HG03457 (cell line): ENCODE results near the gene TRIM67.
"Not testable (repeated sequence)": the region's sequence is repeated elsewhere in the genome, so short reads cannot be mapped to it uniquely, and the experiment has no call there.

ENCODE experiments used
- ATAC-seq: cut with Tn5 transposase; IDR thresholded peaks from one replicate; pipeline ENCODE4 v1.9.1; 2021; ENCODE audit warnings: moderate number of reproducible peaks; ENCODE audit not compliant: unreplicated experiment

The TRIM67 gene

DNA sequence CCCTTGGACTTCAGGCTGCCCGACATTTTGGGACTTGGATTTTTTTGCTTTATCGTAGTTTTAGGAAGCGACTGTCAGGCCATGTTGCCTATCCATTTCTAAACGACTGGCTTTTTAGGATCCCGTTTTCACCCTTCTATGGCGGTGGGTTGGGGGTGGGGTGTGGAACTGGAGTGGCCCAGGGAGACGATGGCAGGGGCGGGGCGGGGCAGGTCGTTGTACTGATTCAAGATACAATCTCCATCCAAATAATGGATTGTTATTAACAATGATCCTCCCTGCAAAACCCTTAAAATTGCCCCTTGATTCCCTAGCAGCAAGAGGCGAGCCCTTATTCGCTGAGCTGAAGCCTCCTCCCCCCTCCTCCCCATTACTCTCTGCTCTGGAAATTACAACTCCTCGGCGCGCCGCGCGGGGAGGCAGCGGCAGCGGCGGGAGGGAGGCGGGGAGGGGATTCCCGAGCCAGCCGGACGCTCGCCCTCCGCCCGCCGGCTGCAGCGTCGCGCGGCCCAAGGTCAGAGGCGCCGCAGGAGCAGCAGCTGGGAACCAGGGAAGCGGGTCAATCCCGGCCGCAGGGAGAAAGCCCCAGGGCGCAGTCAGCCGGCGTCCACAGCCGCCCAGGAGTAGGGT lies at the start of gene TRIM67:
TRIM67 (plus strand) TSS at position 392 of the 630 bp plus-strand sequence. CDS start 912 bp downstream, outside the sequence.
- ATAC-seq: no peak

DNA sequence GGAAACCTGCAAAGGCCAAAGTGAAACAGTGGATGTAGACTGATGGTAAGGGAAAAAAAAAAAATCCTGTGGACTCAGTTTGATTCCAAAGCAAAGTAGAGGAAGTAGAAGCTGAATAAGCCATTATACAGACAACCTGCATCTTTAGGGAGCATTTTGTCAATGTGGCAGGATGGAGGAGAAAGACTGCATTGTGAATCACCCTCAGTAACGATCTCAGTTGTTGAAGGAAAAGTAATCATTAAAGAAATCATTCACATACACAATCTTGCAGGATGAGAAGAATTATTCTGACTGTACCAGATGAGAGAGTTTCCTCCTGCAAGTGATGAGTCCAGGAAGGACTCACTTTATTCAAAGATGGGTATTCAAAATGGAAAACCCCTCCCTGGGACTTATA lies 45.1 kb upstream of the TRIM67 start:
- no peak for ATAC-seq

DNA sequence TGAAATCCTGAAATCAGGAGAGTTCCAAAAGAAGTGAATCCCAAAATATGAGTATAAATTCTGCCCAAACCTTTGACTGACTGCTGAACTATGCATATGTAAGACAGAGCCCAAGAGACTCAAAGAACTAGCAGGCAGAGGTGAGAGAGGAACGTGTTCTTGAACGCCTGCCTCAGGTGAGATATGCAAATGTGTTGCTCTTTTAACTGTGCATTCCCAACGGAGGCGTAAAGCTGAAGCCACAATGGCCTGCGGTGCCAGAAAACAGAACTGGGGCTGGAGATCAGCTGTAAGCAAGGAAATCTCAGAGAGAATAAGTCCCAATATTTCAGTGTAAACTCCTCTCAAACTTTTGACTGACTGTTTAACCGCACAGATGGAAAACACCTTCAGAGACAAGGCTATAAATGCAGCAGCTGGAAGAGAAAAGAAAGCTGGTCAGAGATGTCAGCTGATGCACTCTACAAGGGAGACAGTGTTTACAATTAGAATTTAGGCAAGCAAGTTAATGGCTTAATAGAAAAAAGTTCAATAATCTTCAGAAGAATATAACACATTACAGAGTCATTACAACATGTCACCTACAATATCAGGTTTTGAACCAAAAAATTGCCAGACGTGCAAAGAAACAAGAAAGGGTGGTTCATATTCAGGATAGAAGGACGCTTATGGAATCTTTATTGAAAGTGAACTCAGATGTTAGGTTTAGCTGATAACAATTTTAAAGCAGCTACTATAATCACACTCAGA lies 43.0 kb upstream of the TRIM67 start:
- no peak for ATAC-seq

DNA sequence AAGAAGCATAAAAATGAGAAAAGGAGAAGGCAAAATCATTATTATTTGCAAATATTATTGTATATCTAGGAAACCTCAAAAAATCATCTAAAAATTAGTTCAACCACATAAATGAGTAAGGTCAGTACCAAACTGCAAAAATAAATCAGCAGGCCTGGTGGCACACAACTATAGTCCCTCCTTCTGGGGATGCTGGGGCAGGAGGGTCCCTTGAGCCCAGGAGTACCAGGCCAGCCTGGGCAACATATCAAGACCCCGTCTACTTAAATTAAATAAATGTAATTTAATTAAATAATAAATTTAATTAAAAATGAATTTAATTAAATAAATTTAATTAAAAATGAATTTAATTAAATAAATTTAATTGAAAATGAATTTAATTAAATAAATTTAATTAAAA lies 40.3 kb upstream of the TRIM67 start:
- ATAC-seq: no peak

DNA sequence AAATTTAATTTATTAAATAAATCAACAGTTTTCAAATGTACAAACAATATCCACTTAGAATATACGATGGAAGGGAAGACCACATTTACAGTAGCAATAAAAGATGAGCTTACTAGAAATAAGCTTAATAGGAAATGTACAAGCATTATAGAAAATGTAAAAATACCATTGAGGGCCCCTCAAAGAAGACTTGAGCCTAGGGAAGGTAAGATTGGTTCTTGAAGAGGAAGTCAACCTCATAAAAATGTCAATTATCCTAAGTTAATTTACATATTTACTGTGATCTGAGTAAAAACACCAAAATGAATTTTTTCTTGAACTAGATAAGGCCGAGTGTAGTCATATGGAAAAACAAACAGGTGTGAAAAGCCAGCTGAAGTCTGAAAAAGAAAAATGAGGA lies 39.7 kb upstream of the TRIM67 start:
- ATAC-seq: no peak

DNA sequence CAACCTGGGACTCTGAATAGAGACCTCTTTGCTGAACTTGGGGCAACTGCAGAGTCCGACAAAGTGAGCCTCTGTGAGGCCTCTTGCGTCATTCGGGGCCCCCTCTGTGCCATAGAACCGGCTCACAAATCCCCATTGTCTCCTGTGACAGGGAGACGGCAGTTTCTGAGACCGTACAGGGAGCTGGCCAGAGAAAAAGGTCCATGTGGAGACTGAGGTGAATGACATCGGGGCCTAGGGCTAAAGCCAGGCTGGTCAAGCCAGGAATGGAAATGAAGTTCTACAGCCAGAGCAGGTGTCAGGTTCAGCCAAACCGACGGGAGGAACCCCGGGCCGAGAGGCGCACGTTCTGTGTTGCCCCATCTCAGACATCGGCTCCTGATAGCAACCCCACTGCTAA lies 37.1 kb upstream of the TRIM67 start:
- no peak for ATAC-seq

DNA sequence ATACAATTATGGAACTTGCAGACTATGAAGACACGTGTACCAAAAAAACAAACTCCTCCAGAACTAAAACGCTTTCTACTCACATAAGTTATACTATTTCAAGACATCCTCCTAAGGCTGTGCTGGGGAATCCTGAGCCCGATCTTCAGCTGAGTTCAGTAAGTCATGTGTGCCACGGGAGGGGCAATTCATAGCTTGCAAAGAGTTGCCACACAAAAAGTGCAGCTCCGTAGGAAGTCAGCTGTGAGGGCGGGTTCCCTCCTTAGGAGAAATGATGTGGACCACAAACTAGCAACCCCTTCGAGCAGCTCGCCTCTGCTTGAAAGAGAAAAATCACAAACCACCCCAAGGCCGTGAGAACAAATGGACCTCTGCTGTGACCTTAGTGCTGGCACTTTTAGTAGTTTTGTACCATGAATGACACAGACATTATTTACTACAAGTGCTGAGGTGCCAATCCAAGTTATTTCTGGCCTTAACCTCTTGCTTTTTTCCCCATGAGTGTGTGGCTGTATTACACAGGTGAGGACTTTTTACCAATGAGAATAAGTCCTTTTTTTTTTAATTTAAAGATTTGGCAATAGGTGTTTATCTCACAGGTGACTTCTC lies 35.8 kb upstream of the TRIM67 start:
- no peak for ATAC-seq

DNA sequence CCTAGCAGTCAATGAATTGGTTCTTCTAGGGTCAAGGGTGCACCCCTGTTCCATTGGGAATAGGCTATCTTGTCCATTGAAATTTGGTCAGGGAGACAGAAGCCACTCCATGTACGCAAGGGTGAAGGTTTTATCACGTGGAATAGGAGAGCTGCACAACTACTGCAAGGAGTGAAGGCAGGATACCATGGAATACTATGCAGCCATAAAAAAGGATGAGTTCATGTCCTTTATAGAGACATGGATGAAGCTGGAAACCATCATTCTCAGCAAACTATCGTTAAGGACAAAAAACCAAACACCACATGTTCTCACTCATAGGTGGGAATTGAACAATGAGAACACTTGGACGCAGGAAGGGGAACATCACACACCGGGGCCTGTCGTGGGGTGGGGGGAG lies 34.8 kb upstream of the TRIM67 start:
- ATAC-seq: not testable (repeated sequence)

DNA sequence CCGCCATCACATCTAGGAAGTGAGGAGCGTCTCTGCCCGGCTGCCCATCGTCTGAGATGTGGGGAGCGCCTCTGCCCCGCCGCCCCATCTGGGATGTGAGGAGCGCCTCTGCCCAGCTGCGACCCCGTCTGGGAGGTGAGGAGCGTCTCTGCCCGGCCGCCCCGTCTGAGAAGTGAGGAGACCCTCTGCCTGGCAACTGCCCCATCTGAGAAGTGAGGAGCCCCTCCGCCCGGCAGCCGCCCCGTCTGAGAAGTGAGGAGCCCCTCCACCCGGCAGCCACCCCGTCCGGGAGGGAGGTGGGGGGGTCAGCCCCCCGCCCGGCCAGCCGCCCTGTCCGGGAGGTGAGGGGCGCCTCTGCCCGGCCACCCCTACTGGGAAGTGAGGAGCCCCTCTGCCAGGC lies 33.4 kb upstream of the TRIM67 start:
- not testable (repeated sequence) for ATAC-seq

DNA sequence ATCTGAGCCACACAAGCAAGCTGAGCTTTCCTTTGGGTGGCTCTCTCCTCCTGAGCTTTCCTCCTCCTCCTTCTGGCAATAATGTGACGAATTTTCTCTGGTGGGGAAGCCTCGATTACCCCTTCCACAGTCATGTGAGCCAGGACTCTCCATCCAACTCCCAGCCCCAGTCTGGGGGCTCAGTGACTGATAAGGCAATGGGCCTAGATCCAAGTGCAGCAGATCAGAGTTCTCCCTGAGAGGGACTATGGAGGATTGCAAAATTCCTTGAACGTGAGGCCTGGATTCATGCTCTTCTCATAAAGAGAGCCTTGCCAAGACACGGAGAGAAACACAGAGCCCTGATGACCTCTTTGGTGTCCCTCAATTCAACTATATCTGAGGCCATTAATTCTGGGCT lies 31.3 kb upstream of the TRIM67 start:
- ATAC-seq: no peak

DNA sequence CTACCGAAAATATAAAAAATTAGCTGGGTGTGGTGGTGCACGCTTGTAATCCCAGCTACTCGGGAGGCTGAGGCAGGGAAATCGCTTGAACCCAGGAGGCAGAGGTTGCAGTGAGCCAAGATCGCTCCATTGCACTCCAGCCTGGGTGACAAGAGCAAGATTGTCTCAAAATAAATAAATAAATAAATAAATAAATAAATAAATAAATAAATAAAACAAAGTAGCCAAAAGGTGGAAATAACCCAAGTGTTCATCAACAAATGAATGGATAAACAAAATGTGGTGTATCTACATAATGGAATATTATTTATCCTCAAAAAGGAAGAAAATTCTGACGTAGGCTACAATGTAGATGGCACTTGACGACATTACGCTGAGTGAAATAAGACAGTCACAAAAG lies 29.3 kb upstream of the TRIM67 start:
- not testable (repeated sequence) for ATAC-seq

DNA sequence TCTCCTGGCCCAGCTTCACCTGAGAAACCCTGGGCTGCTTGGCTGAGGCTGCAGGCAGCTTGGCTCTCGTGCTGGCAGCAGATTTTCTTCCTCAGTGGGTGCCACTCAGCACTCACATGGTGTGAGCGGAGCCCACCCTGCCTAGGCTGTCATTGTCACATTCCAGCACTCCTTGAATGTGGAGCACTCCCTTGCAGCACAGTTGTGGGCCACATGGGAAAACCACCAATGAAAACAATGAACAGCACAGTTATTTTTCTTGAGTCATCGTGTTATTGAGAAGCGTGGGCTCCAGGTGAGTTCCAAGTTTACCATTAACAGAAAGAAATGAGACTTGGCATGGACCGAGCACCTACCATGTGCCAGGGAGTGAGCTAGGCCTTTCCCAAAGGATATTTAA lies 27.2 kb upstream of the TRIM67 start:
- no peak for ATAC-seq

DNA sequence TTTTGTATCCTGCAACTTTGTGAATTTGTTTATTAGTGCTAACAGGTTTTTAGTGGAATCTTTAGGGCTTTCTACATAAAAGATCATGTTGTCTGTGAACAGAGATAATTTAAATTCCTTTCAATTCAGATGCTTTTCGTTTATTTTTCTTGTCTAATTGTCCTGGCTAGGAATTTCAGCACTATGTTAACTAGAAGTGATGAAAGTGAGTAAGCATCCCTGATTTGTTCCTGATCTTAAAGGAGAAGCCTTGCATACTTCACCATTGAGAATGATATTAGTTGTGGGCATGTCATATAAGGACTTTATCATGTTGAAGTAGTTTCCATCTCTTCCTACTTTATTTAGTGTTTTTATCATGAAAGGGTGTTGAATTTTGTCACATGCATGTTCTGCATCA lies 23.6 kb upstream of the TRIM67 start:
- no peak for ATAC-seq

DNA sequence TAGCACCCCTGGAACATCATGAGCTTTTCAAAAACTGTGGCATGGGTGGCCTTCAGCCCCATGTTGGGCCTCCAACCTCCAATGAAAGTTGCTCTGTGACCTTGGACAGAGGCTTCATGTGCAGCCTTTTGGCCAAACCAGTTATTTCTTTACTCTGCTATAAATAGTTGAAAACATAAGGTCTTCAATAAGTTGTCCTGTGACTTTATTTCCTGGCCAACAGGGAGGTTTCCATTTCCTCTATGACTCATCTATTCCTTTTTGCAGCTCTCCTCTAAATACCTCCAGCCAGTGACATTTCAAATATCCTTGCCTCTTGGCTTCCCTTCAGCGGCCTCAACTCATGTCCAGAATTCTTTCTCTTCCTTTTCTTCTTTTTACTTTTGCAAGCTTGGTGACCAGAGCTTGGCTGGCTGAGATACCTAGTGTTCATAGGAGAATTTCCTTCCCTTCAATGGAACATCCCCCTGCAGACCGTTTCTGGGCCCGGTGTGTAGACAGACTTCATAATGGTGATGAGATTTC lies 22.7 kb upstream of the TRIM67 start:
- no peak for ATAC-seq

DNA sequence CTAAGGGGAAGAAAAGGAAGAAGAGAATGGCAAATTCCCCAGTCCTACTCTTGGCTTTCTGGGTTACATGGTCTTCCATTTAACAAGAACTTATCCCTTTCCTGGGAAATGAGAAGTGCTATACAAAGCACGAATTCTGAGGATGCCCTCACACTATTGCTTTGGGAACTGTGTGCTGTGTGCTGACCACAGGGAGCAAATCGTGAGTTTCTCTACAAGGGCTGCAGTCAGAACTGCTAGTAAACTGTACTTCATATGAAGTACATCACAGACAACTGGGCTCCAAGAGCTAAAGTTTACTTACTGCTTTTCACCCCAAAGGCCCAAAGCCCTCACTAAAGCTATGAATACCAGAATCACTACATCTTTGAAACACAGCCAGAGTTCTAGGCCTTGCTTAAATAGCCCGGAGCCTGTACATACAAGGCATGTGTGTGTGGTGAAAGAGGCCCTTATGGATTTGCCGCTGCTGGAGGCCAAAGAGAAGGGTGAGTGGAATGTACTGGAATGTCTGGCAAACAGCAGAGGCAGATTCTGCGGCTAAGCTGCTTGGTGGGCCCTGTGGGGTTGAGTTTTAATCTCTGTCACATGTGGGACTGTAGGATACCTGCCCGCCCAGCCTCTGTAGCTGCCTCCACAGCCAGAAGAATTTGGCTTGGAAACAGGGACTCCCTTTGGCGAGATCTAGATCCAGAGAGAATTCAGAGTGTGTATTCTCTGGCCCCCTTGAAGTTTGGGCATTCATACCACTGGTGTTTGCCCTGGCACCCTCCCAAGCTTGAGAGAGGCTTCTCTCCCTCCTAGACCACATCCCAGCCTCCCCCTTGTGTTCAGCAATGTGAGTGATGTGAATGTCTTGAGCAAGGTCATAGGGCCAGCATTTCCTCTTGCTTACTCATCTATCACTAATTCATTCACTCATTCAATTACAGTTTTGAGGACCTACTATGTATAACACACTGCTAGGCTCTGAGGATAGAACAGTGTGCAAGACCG lies 21.9 kb upstream of the TRIM67 start:
- ATAC-seq: no peak

DNA sequence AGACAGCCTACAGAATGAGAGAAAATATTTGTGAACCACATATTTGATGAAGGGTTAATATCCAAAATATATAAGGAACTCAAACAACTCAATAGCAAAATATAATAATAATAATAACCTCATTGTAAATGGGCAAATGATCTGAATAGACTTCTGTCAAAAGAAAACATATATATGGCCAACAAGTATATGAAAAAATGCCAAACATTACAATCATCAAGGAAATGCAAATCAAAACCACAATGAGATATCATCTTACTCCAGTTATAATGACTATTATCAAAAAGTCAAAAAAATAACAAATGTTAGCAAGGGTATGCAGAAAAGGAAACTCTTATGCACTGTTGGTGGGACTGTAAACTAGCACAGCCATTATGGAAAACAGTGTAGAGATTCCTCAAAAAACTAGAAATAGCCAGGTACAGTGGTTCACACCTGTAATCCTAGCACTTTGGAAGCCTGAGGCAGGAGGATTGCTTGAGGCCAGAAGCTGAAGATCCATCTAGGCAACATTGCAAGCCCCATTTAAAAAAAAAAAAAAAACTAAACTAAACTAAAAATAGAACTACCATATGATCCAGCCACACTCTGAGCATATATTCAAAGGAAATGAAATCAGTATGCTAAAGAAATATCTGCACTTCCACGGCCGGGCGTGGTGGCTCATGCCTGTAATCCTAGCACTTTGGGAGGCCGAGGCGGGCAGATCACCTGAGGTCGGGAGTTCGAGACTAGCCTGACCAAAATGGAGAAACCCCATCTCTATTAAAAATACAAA lies 17.3 kb upstream of the TRIM67 start:
- ATAC-seq: no peak

DNA sequence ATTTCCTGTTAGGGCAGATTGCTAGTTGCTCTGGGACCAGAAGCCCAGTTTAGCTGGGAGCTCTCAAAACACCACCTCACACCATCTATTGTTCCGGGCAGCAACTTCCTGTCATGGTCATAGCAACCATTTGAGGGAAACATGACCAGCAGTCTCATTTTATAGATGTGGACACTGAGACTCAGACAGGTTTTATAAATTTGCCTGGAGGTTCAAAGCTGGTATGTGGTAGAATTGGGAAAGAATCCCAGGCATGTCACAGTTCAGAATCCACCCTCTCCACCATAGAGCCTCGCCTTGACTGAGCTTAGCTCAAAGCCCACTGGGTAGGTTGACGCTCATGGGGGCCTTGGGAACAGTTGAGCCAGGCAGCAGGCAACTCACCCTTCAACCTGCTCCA lies 14.0 kb upstream of the TRIM67 start:
- ATAC-seq: no peak

DNA sequence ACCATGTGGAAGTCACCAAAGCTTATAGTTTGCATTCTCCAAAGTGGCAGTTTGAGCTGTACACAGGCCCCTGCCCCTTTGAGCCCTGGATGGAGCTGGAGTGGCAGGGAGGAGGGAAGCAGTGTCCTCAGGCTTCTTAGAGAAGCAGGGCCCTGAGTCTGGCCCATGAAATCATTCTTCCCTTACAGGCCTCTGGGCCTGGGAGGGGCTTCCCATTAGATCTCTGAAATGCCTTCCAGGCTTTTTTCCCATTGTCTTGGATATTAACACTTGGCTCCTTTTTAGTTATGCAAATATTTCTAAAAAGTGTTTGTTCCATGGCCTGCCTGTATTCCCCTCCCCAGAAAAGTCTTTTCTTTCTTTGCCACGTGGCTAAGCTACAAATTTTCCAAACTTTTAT lies 10.0 kb upstream of the TRIM67 start:
- no peak for ATAC-seq

DNA sequence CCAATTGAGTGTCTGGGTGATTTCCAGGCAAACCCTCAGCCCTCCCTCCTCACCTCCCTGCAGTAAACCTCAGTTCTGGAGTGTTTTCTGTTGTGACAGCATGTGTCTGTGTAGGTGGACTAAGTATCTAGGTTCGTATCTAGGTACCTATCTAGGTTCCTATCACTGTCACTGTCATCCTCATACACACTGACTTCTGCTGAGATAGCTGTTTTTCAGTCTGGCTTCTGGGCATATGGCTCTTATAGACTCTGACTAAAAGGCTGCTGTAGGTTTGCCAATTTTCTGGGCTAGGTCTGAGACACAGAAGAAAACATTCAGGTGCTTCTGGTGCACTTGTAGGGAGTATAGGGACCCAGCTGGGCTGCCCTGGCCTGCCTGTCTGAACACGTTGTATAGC lies 8.1 kb upstream of the TRIM67 start:
- no peak for ATAC-seq

DNA sequence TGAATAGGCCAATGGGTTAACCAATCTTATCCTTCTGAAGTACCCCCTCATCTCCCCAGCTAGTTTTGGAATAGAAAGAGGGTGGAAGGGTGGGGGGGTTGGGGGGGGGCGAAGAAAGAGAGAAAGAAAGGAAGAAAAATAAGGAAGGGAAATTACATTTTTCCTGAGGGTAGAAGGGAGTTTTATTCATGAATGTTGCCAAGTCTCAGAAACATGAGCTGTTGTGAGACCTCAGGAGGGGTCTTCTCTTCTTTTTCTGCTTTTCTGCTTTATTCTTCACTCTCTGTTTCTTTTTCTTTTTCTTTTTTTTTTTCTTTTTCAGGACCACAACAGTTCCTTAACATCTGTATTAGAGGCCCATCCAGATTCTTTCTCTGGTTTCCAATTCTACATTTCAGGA lies 6.0 kb upstream of the TRIM67 start:
- no peak for ATAC-seq
